DMS79 (cell line): ENCODE results near the gene UQCC3.
A peak's percentile ranks its signal among the peaks of the same experiment; 100 is the strongest.
"Not testable (repeated sequence)": the region's sequence is repeated elsewhere in the genome, so short reads cannot be mapped to it uniquely, and the experiment has no call there.

Experiments used
- DNase-seq: peaks from one replicate; lab custom pipeline; 2025; lab: John Stamatoyannopoulos, UW

UQCC3 gene, protein sequence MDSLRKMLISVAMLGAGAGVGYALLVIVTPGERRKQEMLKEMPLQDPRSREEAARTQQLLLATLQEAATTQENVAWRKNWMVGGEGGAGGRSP

GRCh38 chr11:62671608-62672389 lies at the start of gene UQCC3, which contains the start of gene LBHD1:
TSS of gene UQCC3 (plus strand) at chr11:62671673. CDS start at chr11:62671746, 73 bp downstream.
TSS of gene LBHD1 (minus strand) at chr11:62672267. CDS start at chr11:62670031, 2,236 bp downstream.
- DNase-seq: peak; percentile 68

- no peak for DNase-seq
Observed at GRCh38 chr11:62622476-62623089, 48.9 kb upstream of the UQCC3 start.

GRCh38 chr11:62627713-62628112 lies 43.8 kb upstream of the UQCC3 start:
- DNase-seq: no peak

DNA sequence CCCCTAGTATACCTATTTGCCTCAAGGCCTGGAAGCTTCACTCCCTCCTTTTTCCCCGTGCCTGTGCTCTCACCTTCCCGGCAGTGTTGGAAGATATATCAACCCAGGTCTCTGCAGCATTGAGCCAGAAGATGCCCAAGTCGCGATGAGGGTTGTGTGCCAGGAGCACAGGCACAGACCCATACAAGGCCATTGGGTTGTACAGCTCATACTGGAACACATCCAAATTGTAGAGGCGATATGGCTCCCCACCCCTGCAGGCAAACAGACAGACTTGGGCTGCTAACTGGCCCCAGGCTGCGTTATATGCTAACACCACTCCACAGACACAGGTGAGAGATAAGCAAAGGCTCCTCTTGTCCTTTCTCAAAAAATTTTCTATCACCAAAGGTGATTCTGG lies 39.0 kb upstream of the UQCC3 start:
- no peak for DNase-seq

DNA sequence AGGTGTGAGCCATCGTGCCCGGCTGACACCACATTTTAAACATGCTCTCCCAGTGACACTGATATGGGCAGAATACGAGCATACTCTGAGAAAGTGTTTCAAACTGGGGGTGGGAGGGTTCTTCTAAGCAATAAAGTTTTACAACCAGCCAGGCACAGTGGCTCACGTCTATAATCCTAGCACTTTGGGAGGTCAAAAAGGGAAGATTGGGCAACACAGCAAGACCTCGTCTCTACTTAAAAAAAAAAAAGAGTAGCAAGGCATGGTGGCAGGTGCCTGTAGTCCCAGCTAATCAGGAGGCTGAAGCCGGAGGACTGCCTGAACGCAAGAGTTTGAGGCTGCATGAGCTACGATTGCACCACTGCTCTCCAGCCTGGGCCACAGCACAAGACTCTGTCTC lies 27.3 kb upstream of the UQCC3 start:
- no peak for DNase-seq

- no peak for DNase-seq
Observed at GRCh38 chr11:62645671-62645945, 25.9 kb upstream of the UQCC3 start.

DNA sequence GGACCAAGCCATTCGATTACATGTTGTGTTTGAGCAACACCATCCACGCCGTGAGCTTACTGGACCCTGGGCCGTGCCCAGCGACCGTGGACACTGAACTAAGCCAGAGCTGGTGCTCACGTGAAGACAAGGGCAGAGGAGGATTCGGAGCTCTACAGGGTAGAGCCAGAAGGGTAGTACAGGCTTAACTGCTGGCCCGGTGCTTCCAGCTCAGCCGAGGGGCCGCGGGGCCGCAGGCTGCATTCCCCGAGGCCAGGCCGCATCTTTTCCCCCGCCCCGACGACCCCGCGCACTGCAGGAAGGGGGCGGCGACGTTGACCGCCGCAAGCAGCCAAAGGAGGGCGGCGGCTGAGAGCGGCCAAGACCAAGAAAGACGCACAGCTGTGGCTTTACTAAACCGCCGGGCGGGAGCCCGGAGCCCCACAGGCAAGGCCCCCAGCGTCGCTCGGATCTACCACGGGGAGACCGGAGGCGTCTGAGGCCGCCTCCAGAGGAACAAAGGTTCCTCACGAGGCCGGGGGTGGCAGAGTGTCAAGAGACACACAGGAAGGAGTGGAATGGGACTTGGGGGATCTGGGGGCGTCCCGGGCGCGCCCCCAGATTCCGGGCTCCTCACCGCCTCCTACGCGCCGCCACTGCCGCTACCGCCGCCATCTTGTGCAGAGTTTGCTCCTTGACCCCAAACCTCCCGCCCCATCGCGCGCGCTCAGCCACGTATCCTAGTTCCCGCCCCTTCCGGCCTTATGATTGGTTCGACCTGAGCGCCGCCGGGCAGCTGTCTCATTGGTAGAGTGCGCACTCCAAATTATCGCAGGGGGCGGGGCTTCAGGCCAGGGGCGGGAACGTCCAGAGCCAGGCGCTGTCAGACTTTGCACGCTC lies 25.3 kb upstream of the UQCC3 start, which contains the start of gene GANAB:
Gene GANAB (minus strand): TSS at position 668 of the 879 bp plus-strand sequence. CDS start 14 bp downstream, at position 654.
- DNase-seq: peak; percentile 96

GRCh38 chr11:62646825-62647608 lies 24.5 kb upstream of the UQCC3 start:
- no peak for DNase-seq

- DNase-seq: no peak
Observed at GRCh38 chr11:62647609-62648005, 23.9 kb upstream of the UQCC3 start.

DNA sequence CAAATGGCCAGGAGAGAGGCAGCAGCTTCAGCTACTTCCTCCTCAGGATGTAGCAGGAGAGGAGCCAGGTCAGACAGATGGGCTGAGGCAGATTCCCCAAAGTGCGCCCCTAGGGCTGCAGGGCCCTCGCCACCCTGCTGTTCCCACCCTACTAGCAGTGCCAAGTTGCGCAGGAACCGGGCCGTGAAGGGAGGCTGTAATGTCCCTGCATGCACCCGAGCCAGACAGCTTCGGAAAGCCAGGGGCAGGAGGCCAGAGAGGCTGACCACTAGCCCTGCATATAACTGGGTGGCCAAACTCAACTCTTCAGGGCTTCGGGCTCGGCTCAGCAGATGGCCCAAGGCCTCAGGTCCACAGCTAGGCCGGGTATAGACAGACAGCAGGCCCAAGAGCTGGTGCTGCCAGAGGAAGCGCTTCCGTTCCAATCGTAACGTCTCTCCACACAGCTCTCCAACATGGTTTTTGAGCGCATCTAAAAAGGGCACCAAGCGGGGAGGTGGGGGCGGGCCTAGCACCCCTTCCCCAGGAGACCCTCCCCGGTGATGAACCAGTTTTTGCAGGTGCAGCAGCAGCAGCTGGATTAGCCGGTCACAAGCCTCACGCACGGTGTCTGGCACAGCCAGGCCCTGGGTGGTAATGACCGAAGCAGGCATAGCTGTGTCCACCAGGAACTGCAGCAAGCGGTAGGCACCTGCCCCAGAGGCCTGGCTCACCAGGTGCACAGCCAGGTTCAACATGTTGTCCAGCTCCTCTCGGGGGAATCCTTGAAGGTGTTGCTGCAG lies 23.1 kb upstream of the UQCC3 start:
- no peak for DNase-seq

GRCh38 chr11:62648967-62649364 lies 22.5 kb upstream of the UQCC3 start:
- no peak for DNase-seq

GRCh38 chr11:62649486-62649885 lies 22.0 kb upstream of the UQCC3 start:
- DNase-seq: no peak

- DNase-seq: not testable (repeated sequence)
Observed at GRCh38 chr11:62650283-62650682, 21.2 kb upstream of the UQCC3 start.

GRCh38 chr11:62652161-62653006 lies 19.1 kb upstream of the UQCC3 start:
- DNase-seq: no peak

GRCh38 chr11:62654297-62654696 lies 17.2 kb upstream of the UQCC3 start:
- DNase-seq: no peak

DNA sequence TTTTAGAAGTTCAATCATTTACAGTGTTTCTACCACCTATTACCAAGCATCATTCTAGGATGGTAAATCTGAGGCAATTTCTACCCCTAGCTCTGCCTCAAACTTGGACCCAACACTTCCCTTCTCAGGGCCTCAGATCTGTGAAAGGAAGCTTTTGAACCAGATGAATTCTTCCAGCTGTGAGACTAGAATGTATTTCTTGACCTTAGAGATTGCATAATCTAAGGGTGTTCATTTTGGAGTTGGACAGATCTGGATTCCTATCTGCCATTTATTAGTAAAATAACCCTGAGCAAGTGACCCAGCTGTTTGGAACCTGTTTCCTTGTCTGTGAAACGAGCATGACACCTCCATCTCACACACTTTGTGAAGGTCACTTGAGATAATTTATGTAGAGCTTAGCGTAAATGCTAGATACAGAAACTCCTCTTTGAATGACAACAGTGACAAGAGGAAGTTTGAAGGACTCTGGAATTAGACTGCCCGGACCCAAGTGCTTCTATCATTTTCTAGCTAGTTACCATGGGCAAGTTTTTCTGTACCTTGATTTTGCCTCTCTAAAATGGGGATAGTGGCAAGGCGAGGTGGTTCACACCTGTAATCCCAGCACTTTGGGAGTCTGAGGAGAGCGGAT lies 14.6 kb upstream of the UQCC3 start:
- DNase-seq: no peak

GRCh38 chr11:62664405-62665074 lies 6.9 kb upstream of the UQCC3 start:
- peak; percentile 70 for DNase-seq

- peak; percentile 86 for DNase-seq
Observed at GRCh38 chr11:62665075-62665598, 6.3 kb upstream of the UQCC3 start, which contains the start of the genes C11orf98 and CSKMT. TSS of gene C11orf98 (minus strand) at chr11:62665210. CDS start at chr11:62665169, 41 bp downstream. TSS of gene CSKMT (plus strand) at chr11:62665312. CDS start at chr11:62665880, 568 bp downstream.
